ENCODE measurements around the gene THAP3.
"Not testable (repeated sequence)": the region's sequence is repeated elsewhere in the genome, so short reads cannot be mapped to it uniquely, and the experiment has no call there.

The THAP3 gene

DNA sequence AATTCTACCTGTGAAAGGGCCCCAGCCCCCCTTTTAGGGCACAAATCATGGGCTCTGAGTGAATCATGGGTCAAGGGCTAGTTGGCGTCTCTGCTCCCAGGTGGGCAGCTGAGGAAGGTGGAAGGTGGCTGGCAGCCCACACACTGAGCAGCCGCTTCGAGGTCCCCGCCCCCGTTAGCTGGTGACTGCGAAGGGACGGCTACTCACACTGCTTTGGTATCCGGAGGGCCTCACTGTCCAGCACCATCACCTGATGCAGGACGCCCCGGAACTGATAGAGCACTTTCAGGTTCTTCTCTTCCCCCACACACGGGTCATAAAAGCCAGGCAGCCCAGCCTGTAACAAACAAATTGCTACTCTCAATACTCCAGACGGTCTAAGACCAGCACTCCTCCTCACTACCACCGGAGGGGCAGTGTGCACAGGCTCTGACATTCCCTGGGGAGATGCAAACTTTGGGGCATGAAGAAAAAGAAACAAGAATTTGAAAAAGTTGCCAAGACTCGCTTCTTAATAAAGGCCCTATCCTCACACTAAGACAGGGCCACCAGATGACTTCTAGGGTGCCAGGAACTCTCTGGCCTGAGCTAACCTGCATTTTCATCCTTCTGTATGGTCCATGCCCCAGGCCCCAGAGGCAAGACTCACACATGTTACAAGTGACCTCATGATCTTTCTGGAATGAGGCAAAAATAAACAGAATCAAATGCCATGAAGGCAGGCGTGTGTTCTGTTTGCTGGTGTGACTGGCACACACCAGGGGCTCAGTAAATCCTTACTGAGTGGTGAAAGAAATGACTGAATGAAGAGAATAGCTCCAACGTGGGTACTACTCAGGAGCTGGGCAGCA is 11.5 kb downstream of the THAP3 start:
- no peak for FAIRE-seq

DNA sequence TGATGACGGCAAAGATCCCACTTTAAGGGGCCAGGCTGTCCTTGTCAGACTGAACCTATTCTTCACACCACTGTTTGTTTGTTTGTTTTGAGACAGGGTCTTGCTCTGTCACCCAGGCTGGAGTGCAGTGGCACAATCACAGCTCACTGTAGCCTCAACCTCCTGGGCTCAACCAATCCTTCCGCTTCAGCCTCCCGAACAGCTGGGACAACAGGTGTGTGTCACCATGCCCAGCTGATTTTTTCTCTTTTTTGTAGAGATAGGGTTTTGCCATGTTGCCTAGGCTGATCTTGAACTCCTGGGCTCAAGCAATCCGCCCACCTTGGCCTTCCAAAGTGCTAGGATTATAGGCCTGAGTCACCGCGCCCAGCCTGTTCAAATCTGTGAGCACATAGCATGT is 12.1 kb downstream of the THAP3 start:
- FAIRE-seq, result not testable (repeated sequence)

DNA sequence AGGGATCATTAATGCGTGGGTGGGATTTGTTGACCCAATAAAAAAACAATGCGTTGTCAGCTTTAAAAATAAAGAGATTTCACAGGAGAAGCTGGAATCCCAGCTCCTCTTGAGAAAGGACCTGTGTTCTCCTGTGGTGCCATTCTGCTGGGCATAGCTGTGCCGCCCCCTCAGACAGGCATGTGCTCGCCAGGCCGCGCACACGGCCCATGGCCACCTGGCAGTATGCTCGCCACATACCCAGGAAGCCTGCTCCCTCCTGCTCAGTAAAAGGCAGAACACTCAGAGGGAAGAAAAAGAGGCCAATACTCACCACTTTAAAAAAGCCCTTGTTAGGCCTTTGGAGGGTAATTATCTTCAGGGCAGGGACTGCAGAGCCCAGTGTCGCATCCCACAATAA is 13.1 kb downstream of the THAP3 start:
- no peak for FAIRE-seq

DNA sequence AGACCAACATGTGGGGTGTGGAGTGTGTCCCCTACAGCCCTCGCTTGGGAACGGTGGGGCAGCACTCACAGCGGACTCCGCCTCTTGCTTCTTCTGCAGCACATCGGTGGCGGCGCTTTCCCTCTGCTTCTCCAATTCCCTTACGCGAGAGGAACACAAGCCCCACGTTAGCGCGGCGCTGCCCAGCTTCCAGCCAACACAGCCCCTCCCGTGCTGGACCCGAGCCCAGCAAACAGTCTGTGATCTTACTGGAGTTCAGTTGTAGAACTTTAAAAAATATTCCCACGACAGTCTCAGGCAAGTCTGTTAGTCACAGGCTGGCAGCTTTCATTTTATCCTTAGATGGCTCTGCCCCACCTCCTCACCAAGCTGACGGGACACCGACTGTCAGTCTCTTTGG is 13.6 kb downstream of the THAP3 start:
- no peak for FAIRE-seq

DNA sequence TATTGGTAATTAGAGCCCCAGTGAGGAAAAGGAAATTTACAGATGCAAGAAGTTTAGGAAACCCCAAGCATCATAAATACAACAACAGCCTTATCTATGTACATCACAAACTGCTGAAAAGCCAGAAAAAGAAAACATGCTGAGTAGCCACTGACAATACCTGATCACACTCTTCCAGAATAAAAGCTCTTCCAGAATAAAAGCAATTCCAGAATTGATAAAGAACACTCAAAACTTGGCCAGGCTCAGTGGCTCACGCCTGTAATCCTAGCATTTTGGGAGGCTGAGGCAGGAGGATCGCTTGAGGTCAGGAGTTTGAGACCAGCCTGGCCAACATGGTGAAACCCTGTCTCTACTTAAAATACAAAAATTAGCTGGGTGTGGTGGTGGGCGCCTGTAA is 16.2 kb downstream of the THAP3 start:
- FAIRE-seq, result not testable (repeated sequence)

DNA sequence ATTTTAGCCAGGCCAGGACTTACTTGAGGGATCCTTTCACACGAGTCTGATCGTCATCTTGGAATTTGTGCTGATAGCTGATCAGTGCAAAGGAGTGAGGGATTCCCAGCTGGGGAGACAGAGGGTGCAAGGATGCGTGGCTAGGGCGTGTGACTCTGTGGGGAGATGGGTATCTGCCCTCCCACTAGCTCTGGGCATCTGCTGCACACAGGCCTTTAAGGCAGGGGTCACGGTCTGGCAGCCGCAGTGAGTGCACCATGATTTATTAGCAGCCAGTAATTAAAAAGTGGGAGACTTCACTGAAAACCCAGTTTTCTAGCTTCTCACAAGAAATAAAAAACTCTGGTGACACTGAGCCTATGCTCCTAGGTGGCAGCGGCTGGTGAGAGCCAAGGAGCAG is 20.4 kb downstream of the THAP3 start:
- FAIRE-seq, result no peak

DNA sequence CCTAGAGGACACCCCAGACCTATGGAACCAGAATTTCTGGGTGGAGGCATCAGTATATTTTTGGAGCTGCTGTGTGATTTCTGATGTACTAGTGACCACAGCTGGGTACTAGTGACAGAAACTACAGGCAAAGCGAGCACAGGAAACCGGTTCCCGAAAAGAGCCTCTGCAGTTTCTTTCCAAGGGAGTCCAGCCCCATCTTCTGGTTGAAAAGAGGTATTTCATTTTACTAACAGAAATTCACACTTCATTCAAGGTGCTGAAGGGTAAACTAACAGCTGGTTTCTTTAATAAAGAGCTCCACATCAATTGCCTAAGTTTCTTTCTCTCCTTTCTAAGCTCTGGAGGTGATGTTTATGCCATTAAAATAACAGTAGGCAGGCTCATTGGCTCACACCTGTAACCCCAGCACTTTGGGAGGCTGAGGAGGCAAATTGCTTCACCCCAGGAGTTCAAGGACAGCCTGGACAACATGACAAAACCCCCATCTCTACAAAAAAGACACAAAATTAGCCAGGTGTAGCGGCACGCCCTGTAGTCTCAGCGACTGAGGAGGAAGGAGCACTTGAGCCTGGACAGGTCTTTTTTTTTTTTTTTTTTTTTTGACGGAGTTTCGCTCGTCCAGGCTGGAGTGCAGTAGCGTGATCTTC is 22.0 kb downstream of the THAP3 start:
- FAIRE-seq, result no peak

DNA sequence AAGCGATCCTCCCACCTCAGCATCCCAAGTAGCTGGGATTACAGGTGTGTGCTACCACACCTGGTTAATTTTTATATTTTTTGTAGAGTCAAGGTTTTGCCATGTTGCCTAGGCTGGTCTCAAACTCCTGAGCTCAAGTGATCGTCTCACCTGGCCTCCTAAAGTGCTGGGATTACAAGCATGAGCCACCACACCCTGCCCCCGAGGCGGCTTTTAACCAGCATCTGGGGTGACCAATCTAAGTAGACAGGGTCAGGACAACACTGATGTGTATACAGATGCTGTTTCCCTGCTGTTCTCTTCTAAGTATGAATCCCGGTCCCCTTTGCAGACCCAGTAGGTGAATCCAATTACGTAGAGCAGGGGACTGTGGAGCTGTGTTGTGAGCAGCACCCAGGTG is 23.9 kb downstream of the THAP3 start:
- FAIRE-seq, result no peak

DNA sequence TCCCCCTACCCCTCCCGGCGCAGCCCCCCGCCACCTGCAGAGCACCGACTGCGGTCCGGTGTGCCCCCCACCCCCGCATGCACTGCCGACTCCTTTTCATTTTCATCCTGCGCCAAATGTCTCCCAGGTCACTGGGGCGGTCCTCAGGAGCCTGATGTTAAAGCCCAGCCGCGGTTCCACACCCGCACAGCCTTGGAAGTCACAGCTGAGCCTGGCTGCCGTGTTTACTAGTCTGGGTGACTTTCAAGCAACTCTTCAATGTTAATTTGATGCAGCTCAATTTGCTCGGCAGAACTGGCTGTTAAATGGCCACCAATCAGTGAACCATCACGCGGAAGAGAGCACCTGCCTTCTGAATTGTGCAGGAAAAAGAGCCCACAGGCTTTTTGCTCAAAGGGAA is 27.2 kb downstream of the THAP3 start:
- no peak for FAIRE-seq

DNA sequence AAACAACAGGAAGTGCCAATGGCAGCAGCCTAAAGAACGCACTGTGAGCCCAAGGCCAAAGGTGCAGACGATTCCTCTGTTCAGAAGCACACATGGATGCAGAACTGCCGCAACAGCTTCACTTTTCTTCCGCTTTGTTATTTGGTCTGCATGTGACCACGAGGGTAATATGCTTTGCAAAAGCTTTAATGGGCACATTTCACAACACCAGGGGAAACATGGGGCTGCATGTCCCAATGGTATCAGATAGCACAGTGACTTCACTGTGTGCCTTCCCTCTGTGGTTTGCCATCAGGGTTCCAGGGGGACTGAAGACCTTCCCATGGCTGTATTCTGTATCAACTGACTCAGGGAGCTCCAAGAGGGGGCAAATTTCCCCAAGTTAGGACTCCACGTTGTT is 28.3 kb downstream of the THAP3 start:
- FAIRE-seq, result no peak

DNA sequence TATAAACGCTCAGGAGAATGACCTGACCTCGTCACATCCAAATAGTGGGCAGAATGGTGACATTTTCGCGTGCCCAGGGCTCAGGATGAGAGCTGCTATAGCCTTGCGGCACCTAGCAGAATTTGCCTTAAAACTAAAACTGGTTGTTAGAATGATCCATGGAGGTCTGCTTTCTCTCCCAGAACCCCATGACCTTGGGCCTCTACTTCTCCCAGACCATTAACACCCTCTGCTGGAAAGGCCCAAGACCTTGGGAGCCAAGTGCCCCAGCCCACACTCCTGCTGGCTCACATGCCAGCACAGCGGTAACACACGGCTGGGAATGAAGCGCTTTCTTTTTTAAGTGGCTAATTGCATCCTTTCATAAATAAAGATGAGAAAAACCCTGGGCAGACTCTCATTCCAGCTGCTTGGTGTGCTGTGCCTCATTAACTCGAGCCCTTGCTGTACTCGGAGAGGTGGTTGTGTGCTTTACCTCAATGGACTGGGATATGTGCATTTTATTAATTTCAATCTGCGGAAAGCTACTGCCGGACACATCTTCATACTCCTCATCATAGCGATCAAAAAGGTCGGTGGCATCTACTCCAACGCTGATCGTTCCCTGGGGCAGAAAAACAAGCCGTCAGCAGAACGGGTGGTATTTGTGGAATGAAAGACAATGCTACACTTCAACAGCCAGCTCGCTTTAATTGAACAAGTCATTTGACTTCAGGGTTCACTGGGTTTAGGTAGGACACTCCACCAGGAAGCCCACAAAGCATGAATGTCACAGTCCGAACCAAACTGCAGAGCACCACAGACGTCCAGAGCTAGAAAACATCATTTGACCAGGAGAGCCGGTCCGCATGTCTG is 29.0 kb downstream of the THAP3 start:
- no peak for FAIRE-seq

DNA sequence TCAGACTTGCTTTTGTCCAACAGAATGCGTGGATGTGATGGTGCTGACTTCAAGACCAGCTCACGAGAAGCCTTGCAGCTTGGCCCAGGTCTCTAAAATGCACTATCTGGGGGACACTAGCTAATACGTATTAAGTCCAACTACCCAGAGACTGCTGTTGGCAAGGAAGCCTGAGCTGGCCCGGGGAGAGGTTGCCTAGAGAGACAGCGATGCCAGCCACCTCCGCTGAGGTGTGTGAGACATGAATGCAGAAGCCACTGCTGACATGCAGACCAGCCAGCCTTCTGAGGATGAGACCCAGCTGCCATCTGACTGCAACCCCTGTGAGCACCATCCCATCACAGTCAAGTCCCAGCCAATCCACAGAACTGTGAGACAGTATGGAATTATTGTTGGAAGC is 32.5 kb downstream of the THAP3 start:
- no peak for FAIRE-seq

DNA sequence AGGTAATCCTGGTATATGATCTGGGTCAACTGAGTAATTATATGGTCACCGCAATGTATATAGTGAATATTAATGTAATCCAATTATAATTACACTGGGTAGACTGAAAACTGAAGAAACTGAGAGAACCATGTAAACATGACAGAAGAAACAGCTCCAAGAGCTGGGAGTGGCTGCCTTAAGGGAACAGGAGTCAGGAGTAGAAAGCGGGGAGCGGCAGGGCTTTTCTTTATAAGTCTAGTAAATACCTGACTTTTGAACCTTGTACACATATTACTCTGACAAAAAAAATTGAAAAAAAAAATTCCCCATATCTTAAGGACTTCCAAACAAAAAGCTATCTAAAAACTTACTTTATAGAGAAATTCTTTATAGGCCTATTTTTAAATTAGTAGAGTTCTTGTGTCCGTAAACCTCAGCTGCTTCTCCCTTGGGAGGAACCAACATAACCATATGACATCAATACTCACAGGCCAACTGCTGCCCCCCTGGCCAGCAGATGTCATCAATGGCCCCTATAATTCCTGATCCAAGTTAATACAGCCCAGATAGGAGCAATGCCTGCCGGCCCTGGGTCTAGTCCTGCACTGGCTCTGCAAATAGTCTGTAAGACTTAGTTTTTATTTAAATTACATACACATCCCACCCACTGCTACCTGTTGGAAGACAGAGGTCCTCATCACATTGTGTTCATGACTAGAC is 33.8 kb downstream of the THAP3 start:
- FAIRE-seq, result no peak

DNA sequence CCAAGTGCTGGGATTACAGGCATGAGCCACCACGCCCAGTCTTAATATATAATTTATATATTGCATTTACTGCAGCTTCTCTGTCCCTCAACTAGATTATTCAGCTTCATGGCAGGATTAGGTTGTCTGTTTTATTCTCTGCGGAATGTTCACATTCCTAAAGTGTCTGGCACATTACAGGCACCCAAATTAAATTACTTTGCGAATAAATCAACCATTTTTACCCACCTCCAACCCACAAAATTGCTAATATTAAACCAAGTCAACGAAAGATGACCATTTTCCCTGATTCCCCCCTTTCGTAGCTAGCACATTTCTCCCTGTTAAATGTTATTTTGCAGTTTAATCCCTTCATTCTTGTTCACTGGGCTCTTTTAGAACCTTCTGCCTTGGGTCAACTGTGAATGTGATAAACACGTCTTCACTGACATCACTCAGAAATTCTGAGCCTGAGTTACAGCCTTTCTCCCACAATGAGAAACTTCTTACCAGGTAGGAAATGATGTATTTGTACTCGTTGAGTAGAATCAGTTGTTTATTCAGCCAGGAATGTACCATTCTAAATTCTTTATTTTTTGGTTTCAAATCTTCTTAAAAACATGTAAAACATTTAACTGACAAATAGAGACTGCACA is 35.9 kb downstream of the THAP3 start:
- FAIRE-seq, result no peak

DNA sequence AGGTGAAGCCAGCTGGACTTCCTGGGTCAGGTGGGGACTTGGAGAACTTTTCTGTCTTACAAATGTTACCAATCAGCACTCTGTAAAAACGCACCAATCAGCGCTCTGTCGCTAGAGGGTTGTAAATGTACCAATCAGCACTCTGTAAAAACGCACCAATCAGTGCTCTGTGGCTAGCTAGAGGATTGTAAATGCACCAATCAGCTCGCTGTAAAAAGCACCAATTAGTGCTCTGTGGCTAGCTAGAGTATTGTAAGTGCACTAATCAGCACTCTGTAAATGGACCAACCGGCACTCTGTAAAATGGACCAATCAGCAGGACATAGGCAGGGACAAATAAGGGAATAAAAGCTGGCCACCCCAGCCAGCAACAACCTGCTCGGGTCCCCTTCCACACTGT is 37.8 kb downstream of the THAP3 start:
- not testable (repeated sequence) for FAIRE-seq

DNA sequence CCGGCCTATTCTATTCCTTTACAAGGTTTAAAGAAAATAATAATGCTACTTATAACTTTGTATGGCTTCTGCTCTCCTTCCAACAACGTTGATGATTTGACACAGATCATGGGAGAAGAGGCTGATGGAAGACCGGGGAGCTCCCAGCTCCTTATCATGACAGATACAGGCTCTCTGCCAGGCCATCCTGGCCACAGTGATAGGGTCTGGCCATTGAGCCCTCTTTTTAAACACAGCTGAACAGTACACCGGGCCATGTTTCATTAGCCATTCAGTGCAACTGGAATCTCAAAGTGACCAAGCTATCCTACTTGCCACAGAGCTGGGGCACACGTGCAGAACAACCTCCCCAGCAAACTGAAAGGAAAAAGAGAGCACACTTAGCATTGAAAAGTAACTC is 42.0 kb downstream of the THAP3 start:
- FAIRE-seq, result no peak

DNA sequence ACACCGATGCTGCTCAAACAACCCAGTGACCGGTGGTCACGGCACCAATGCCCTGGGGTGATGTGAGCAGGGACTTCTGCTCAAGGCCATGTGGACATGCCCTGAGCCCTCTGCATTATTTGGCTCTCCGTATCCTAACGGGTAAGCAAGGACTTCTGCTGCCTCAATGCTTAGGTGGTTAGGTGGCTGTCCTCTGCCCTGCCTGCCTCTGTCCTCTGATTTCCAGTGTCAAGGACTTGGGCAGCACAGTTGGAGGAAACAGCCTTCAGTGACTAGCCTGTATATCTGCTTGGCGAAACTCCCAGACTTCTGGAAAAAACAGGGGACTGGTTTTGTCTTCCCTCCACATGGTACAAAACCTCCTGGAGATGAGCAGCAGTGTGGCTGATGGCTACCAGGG is 42.5 kb downstream of the THAP3 start:
- no peak for FAIRE-seq

DNA sequence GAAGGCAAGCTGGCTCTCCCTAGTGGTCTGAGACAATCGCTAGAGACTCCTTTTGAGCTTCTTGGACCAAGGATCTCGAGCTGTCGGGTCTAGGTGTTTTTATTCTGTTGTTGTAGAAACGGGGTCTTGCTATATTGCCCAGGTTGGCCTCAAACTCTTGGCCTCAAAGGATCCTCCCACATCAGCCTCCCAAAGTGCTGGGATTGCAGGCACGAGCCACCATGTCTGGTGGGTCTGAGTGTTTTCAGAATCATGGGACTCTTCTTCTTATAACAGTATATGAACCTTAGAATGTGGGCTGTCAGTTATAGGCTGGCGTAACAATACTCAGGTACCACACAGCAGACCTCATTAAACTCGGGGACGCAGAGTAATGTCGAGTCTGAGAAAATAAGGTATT is 43.8 kb downstream of the THAP3 start:
- FAIRE-seq, result no peak

DNA sequence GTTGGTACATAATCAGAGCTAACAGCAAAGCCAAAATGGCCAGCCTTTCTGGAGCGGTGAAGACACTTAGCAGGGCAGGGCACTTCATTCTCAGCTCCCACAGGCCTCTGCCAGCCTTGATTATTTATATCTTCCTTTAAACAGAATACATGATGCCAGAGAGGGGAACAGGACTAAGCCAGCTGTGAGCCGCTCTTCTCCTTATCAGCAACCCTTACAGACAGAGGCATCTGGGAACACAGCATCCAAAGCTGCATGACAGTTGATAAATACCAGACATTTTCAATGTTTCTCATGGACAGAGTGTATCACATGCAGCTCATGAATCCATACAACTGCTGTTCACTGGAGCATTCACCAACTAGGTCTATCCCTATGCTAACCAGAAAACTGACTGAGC is 47.9 kb downstream of the THAP3 start:
- FAIRE-seq, result no peak

DNA sequence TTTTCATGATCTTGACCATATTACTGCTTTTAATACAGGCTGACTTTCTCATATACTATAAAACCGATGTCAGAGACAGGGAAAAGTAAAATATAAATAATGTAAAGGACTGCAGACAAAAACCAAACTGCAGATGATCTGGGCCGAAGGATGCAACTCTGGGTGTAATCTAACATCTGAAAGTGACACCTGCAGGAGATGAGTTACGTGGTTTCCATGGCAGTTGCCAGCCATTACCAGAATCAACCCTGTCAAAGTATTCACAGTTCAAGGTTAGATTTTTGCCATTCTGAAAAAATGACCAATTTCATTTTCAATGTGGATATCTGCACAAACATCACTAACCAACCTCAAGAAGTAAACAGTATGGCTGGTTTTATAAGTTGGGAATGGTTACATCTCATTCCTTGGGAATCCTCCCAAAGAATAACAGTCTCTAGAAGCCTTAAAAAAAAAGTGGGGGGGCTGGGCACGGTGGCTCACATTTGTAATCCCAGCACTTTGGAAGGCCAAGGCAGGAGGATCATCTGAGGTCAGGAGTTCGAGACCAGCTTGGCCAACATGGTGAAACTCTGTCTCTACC is 49.2 kb downstream of the THAP3 start:
- no peak for FAIRE-seq

DNA sequence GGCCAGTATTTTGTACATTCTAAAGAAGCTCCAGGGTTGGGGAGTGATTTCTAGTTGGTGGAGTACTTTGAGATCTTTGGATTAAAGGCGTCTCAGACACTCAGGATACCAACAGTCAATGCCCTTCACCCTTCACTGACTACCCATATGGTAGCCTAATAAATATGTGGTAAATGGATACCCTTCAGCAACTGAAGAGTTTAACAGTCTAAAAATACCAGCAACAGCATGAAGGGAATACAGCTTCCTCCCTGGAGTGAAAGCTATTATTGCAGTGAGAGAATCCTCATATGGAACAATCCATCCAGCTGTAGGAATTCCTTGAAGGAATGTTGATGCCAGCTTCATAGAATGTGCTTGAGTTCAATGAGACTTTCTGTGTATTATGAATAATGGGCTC is 50.1 kb downstream of the THAP3 start:
- FAIRE-seq, result no peak

DNA sequence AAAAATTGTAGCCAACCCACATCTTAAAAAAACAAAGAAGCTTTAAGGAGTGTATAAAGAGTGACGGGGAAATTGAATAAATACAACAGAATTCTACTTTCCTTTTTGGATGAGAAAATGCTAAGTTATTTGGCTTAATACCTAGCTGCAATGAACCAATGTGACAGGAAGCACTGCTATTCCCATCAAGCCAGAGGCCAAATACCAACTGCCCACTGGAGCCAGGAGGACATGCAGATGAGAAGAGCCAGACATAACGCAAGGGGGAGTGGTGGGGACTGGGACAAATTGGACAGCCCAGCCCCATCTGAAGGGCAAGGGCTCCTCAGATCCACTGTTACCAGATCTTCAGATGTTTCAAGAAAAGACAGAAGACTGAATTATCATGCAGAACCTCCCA is 51.3 kb downstream of the THAP3 start:
- no peak for FAIRE-seq
